Neural cell (in vitro differentiated cells): ENCODE data around the gene MAP3K19. TPM values are rescaled to one million over a fixed set of nuclear protein-coding genes. Genes with fewer than 3 reads are reported as not detected.

Experiments used
- H2AFZ ChIP-seq: fragments of 200-600, 300-800 bp; sonication (generic), shearing (Covaris generic); 2 replicates; pipeline ENCODE4 v1.6.0; 2014; ENCODE audit warnings: low read depth, mild to moderate bottlenecking, antibody characterized with exemption, low read length, moderate library complexity
- H3F3A ChIP-seq: fragments of 200-600 bp; shearing (Covaris generic); 2 replicates; pipeline ENCODE4 v1.6.1; 2016; ENCODE audit warnings: mild to moderate bottlenecking, moderate library complexity, mixed read lengths, antibody characterized with exemption, low read length; ENCODE audit not compliant: insufficient read depth, poor library complexity, severe bottlenecking
- H3K27ac ChIP-seq: fragments of 200-600, 300-800 bp; sonication (generic), shearing (Covaris generic); 2 replicates; pipeline ENCODE4 v1.5.1; 2014; ENCODE audit warnings: mild to moderate bottlenecking, low read length, moderate library complexity
- H3K27me3 ChIP-seq: fragments of 300-800, 200-600 bp; sonication (generic), shearing (Covaris generic); 2 replicates; pipeline ENCODE4 v1.6.0; 2014; ENCODE audit warnings: mild to moderate bottlenecking, low read depth, low read length, moderate library complexity; ENCODE audit not compliant: insufficient read depth
- H3K36me3 ChIP-seq: fragments of 300-800, 200-600 bp; sonication (generic), shearing (Covaris generic); 2 replicates; pipeline ENCODE4 v1.5.1; 2014; ENCODE audit warnings: mild to moderate bottlenecking, antibody characterized with exemption, low read length, moderate library complexity; ENCODE audit not compliant: insufficient read depth
- H3K4me2 ChIP-seq: fragments of 300-800, 200-600 bp; sonication (generic), shearing (Covaris generic); 2 replicates; pipeline ENCODE4 v1.6.0; 2014; ENCODE audit warnings: mild to moderate bottlenecking, low read length
- H3K4me3 ChIP-seq: fragments of 300-800, 200-600 bp; sonication (generic), shearing (Covaris generic); 2 replicates; pipeline ENCODE4 v1.5.1; 2014; ENCODE audit warnings: mild to moderate bottlenecking, low read length, moderate library complexity
- H3K79me2 ChIP-seq: fragments of 200-600 bp; shearing (Covaris generic); replicated peaks from 2 replicates; pipeline ENCODE4 v1.6.0; 2014; ENCODE audit warnings: mild to moderate bottlenecking, low read length, moderate library complexity; ENCODE audit not compliant: insufficient read depth
- H3K9ac ChIP-seq: fragments of 300-800, 200-600 bp; sonication (generic), shearing (Covaris generic); 2 replicates; pipeline ENCODE4 v1.6.1; 2016; ENCODE audit warnings: mild to moderate bottlenecking, low read length, mixed read lengths
- H3K9me2 ChIP-seq: fragments of 200-600 bp; shearing (Covaris generic); 2 replicates; pipeline ENCODE4 v1.6.1; 2016; ENCODE audit warnings: mild to moderate bottlenecking, low read length, mixed read lengths; ENCODE audit not compliant: insufficient read depth
- H3K9me3 ChIP-seq: fragments of 200-600, 300-800 bp; sonication (generic), shearing (Covaris generic); 2 replicates; pipeline ENCODE4 v1.6.1; 2016; ENCODE audit warnings: mild to moderate bottlenecking, mixed run types, low read length, moderate library complexity, mixed read lengths
- H4K20me1 ChIP-seq: fragments of 200-600 bp; shearing (Covaris generic); 2 replicates; pipeline ENCODE4 v1.6.1; 2016; ENCODE audit warnings: mild to moderate bottlenecking, mixed run types; ENCODE audit not compliant: insufficient read depth
- CTCF ChIP-seq: fragments of 450-650 bp; IDR thresholded peaks from 2 replicates; pipeline ENCODE4 v1.5.1; 2014; ENCODE audit warnings: antibody characterized with exemption, mild to moderate bottlenecking, moderate library complexity; ENCODE audit not compliant: poor library complexity, severe bottlenecking
- EP300 ChIP-seq: fragments of 450-650 bp; conservative IDR thresholded peaks from 2 replicates; pipeline ENCODE4 v1.6.1; 2014; ENCODE audit warnings: antibody characterized with exemption, mild to moderate bottlenecking, moderate library complexity; ENCODE audit not compliant: poor library complexity, severe bottlenecking
- EZH2 ChIP-seq: fragments of 200-600, 300-800 bp; shearing (Covaris generic), sonication (generic); IDR thresholded peaks from 2 replicates; pipeline ENCODE4 v1.6.1; 2014; ENCODE audit warnings: antibody characterized with exemption, low read length, borderline replicate concordance, mild to moderate bottlenecking; ENCODE audit not compliant: insufficient read depth, poor library complexity, severe bottlenecking
- MXI1 ChIP-seq: fragments of 450-650 bp; conservative IDR thresholded peaks from 2 replicates; pipeline ENCODE4 v1.6.1; 2014; ENCODE audit warnings: antibody characterized with exemption, mild to moderate bottlenecking; ENCODE audit not compliant: poor library complexity, severe bottlenecking
- POLR2AphosphoS5 ChIP-seq: IDR thresholded peaks from 2 replicates; pipeline ENCODE4 v1.6.1; 2012
- RAD21 ChIP-seq: fragments of 450-650 bp; conservative IDR thresholded peaks from 2 replicates; pipeline ENCODE4 v1.6.1; 2014; ENCODE audit warnings: antibody characterized with exemption, mild to moderate bottlenecking, moderate library complexity
- REST ChIP-seq: IDR thresholded peaks from 2 replicates; pipeline ENCODE4 v1.6.1; 2012; ENCODE audit warnings: borderline replicate concordance
- SMC3 ChIP-seq: fragments of 450-650 bp; conservative IDR thresholded peaks from 2 replicates; pipeline ENCODE4 v1.6.1; 2014; ENCODE audit warnings: antibody characterized with exemption, mild to moderate bottlenecking, moderate library complexity; ENCODE audit not compliant: poor library complexity
- TAF1 ChIP-seq: IDR thresholded peaks from 2 replicates; pipeline ENCODE4 v1.6.1; 2012; ENCODE audit warnings: low read depth
- polyA plus RNA-seq: library from polyadenylated mRNA; depleted of rRNA; stranded (reverse); fragments of >200 nt; gene quantifications from 2 replicates; pipeline ENCODE4 v1.2.3, GENCODE V29; 2014

Gene MAP3K19
- polyA plus RNA-seq, 1 donor from 2014 or later = not detected

- H3K4me2 ChIP-seq = no peak overlapping the region
- H3K79me2 ChIP-seq = peaks cover 3% of the 10 kb centered on the region
- no peak overlapping the region for H3K27ac ChIP-seq
- peaks cover 5% of the 10 kb centered on the region for H3K36me3 ChIP-seq
- no peaks in the 10 kb centered on the region for H3K9me3 ChIP-seq
- H3K4me3 ChIP-seq = no peak overlapping the region
- H4K20me1 ChIP-seq = no peaks in the 10 kb centered on the region
- no peaks in the 10 kb centered on the region for H3F3A ChIP-seq
- no peak overlapping the region for H3K9ac ChIP-seq
- no peak overlapping the region for H2AFZ ChIP-seq
- no peaks in the 10 kb centered on the region for H3K9me2 ChIP-seq
- H3K27me3 ChIP-seq = no peaks in the 10 kb centered on the region
- TF ChIP-seq REST (no peak), CTCF (no peak), TAF1 (no peak), SMC3 (no peak), RAD21 (no peak), MXI1 (no peak), EP300 (no peak), EZH2 (no peak), POLR2AphosphoS5 (no peak)
These were observed 101.2 kb downstream of the MAP3K19 start for GRCh38 chr2:134946073-134946472.

GRCh38 chr2:134944975-134945374, 102.3 kb downstream of the MAP3K19 start:
- Histone ChIP-seq H3K36me3 (peaks cover 5% of the 10 kb centered on the region), H4K20me1 (no peaks in the 10 kb centered on the region), H3K79me2 (peaks cover 3% of the 10 kb centered on the region), H3K9me3 (no peaks in the 10 kb centered on the region), H3K4me2 (no peak overlapping the region), H3K27me3 (no peaks in the 10 kb centered on the region), H2AFZ (no peak overlapping the region), H3K27ac (no peak overlapping the region), H3K9me2 (no peaks in the 10 kb centered on the region), H3K9ac (no peak overlapping the region), H3F3A (no peaks in the 10 kb centered on the region), H3K4me3 (no peak overlapping the region)
- TF ChIP-seq MXI1 (no peak), POLR2AphosphoS5 (no peak), REST (no peak), SMC3 (no peak), EZH2 (no peak), TAF1 (no peak), RAD21 (no peak), CTCF (no peak), EP300 (no peak)
